HL-60 (cell line): ENCODE results near the gene TMPRSS6.

Experiments used
- DNase-seq, 2 experiments: peaks; one replicate each; pipeline ENCODE4 v3.0.0-alpha.2; 2010 to 2020; ENCODE audit warnings: low read depth in 1 of 2, low spot score in 1 of 2
- H3K27ac ChIP-seq: fragments of 250-450 bp; sonication (Bioruptor Pico); replicated peaks from 2 replicates; pipeline ENCODE4 v1.5.1; 2020; ENCODE audit warnings: mild to moderate bottlenecking, moderate library complexity
- H3K27me3 ChIP-seq: fragments of 250-450 bp; sonication (Bioruptor Pico); 2 replicates; pipeline ENCODE4 v1.5.1; 2021; ENCODE audit warnings: mild to moderate bottlenecking, moderate library complexity; ENCODE audit not compliant: insufficient read depth, poor library complexity, severe bottlenecking
- H3K4me3 ChIP-seq: replicated peaks from 2 replicates; pipeline ENCODE4 v1.5.1; 2011; ENCODE audit warnings: mild to moderate bottlenecking, control low read depth, low read length; ENCODE audit not compliant: insufficient read depth
- CTCF ChIP-seq: IDR thresholded peaks from one replicate; pipeline ENCODE4 v1.5.1; 2011; ENCODE audit warnings: low read length, control low read depth, inconsistent platforms; ENCODE audit not compliant: insufficient read depth
- GABPA ChIP-seq: IDR thresholded peaks from 2 replicates; pipeline ENCODE4 v1.6.1; 2012; ENCODE audit warnings: low read depth
- POLR2AphosphoS5 ChIP-seq: IDR thresholded peaks from 2 replicates; pipeline ENCODE4 v1.6.1; 2012; ENCODE audit warnings: low read depth
- REST ChIP-seq: IDR thresholded peaks from 2 replicates; pipeline ENCODE4 v1.6.1; 2012; ENCODE audit warnings: low read depth; ENCODE audit not compliant: insufficient replicate concordance
- SPI1 ChIP-seq: IDR thresholded peaks from 2 replicates; pipeline ENCODE4 v1.6.1; 2012; ENCODE audit warnings: low read depth, mild to moderate bottlenecking, borderline replicate concordance

Gene TMPRSS6

GRCh38 chr22:37028692-37029674 is 80.5 kb downstream of the TMPRSS6 start:
- no peak overlapping the region for H3K4me3 ChIP-seq
- H3K27ac ChIP-seq: no peak overlapping the region
- no peak for DNase-seq
- no peaks in the 10 kb centered on the region for H3K27me3 ChIP-seq
- TF ChIP-seq CTCF (no peak), GABPA (no peak), POLR2AphosphoS5 (no peak), SPI1 (no peak), REST (no peak)

- H3K4me3 ChIP-seq: no peak overlapping the region
- H3K27me3 ChIP-seq: no peaks in the 10 kb centered on the region
- TF ChIP-seq REST (no peak), GABPA (no peak), SPI1 (no peak), POLR2AphosphoS5 (no peak), CTCF (no peak)
- H3K27ac ChIP-seq: no peak overlapping the region
- DNase-seq: no peak
Measured at GRCh38 chr22:37027556-37027955, 82.0 kb downstream of the TMPRSS6 start.

GRCh38 chr22:37026325-37026724 is 83.2 kb downstream of the TMPRSS6 start:
- Histone ChIP-seq H3K4me3 (no peak overlapping the region), H3K27me3 (no peaks in the 10 kb centered on the region), H3K27ac (no peak overlapping the region)
- TF ChIP-seq REST (no peak), SPI1 (no peak), POLR2AphosphoS5 (no peak), CTCF (no peak), GABPA (no peak)
- no peak for DNase-seq
